DOHH2 (cell line): ENCODE measurements around the gene FKBP1B.

Source experiments
- H3F3A ChIP-seq: fragments of 200-600 bp; sonication (generic), shearing (Covaris generic); 2 replicates; pipeline ENCODE4 v1.6.0; 2016; ENCODE audit warnings: antibody characterized with exemption, mild to moderate bottlenecking; ENCODE audit not compliant: control insufficient read depth, insufficient read depth
- H3K27ac ChIP-seq: fragments of 200-600 bp; sonication (generic); 2 replicates; pipeline ENCODE4 v1.5.1; 2014; ENCODE audit warnings: low read depth, mild to moderate bottlenecking, low read length, moderate library complexity
- H3K27me3 ChIP-seq: fragments of 200-600 bp; sonication (generic); 2 replicates; pipeline ENCODE4 v1.6.1; 2014; ENCODE audit warnings: mild to moderate bottlenecking, low read length, mixed read lengths; ENCODE audit not compliant: control insufficient read depth
- H3K36me3 ChIP-seq: fragments of 200-600 bp; sonication (generic); 2 replicates; pipeline ENCODE4 v1.6.1; 2014; ENCODE audit warnings: mild to moderate bottlenecking, low read length, moderate library complexity, mixed read lengths; ENCODE audit not compliant: control insufficient read depth
- H3K4me1 ChIP-seq: fragments of 200-600 bp; sonication (generic); 2 replicates; pipeline ENCODE4 v1.6.1; 2014; ENCODE audit warnings: mild to moderate bottlenecking, low read length, mixed read lengths; ENCODE audit not compliant: control insufficient read depth
- H3K4me2 ChIP-seq: fragments of 200-600 bp; sonication (generic); 2 replicates; pipeline ENCODE4 v1.6.0; 2014; ENCODE audit warnings: mild to moderate bottlenecking, low read length, moderate library complexity
- H3K4me3 ChIP-seq: fragments of 200-600 bp; sonication (generic); 2 replicates; pipeline ENCODE4 v1.5.1; 2014; ENCODE audit warnings: mild to moderate bottlenecking, low read length, mixed read lengths
- H3K79me2 ChIP-seq: fragments of 200-600 bp; sonication (generic); 2 replicates; pipeline ENCODE4 v1.6.1; 2014; ENCODE audit warnings: mild to moderate bottlenecking, low read length, mixed read lengths; ENCODE audit not compliant: control insufficient read depth
- H3K9me2 ChIP-seq: fragments of 200-600 bp; sonication (generic); replicated peaks from 2 replicates; pipeline ENCODE4 v1.6.1; 2014; ENCODE audit warnings: mild to moderate bottlenecking, low read length, mixed read lengths; ENCODE audit not compliant: control insufficient read depth
- H3K9me3 ChIP-seq: fragments of 200-600 bp; sonication (generic); 2 replicates; pipeline ENCODE4 v1.6.1; 2014; ENCODE audit warnings: antibody characterized with exemption, low read length, mixed read lengths; ENCODE audit not compliant: control insufficient read depth, insufficient read depth
- H4K20me1 ChIP-seq: fragments of 200-600 bp; sonication (generic); 2 replicates; pipeline ENCODE4 v1.6.0; 2014; ENCODE audit warnings: low read depth, mild to moderate bottlenecking, antibody characterized with exemption, low read length, moderate library complexity; ENCODE audit not compliant: control insufficient read depth, insufficient read depth
- CTCF ChIP-seq: fragments of 200-600 bp; sonication (generic); IDR thresholded peaks from one replicate; pipeline ENCODE4 v1.5.1; 2014; ENCODE audit warnings: antibody characterized with exemption, mild to moderate bottlenecking, low read depth, low read length; ENCODE audit not compliant: poor library complexity, severe bottlenecking
- EZH2phosphoT487 ChIP-seq: fragments of 200-600 bp; sonication (generic); IDR thresholded peaks from 2 replicates; pipeline ENCODE4 v1.6.1; 2017; ENCODE audit warnings: borderline replicate concordance, mild to moderate bottlenecking, antibody characterized with exemption, low read length, moderate library complexity, mixed read lengths

Gene FKBP1B

GRCh38 chr2:24024018-24024417 is 25.5 kb upstream of the FKBP1B start:
- Histone ChIP-seq H3F3A (no peaks in the 10 kb centered on the region), H4K20me1 (no peaks in the 10 kb centered on the region), H3K9me2 (no peaks in the 10 kb centered on the region), H3K27ac (no peak overlapping the region), H3K4me3 (no peak overlapping the region), H3K4me2 (no peak overlapping the region), H3K4me1 (no peaks in the 10 kb centered on the region), H3K36me3 (peaks cover 13% of the 10 kb centered on the region), H3K27me3 (no peaks in the 10 kb centered on the region), H3K9me3 (no peaks in the 10 kb centered on the region), H3K79me2 (no peaks in the 10 kb centered on the region)
- TF ChIP-seq CTCF (peak; percentile 7), EZH2phosphoT487 (no peak)

GRCh38 chr2:24024996-24025663 is 24.4 kb upstream of the FKBP1B start:
- Histone ChIP-seq H3K4me3 (no peak overlapping the region), H3F3A (no peaks in the 10 kb centered on the region), H3K27me3 (no peaks in the 10 kb centered on the region), H3K79me2 (no peaks in the 10 kb centered on the region), H3K9me3 (no peaks in the 10 kb centered on the region), H3K4me1 (no peaks in the 10 kb centered on the region), H3K27ac (no peak overlapping the region), H3K9me2 (no peaks in the 10 kb centered on the region), H4K20me1 (no peaks in the 10 kb centered on the region), H3K4me2 (no peak overlapping the region), H3K36me3 (peaks cover 25% of the 10 kb centered on the region)
- no peak for TF ChIP-seq EZH2phosphoT487
- TF ChIP-seq CTCF: no peak

- Histone ChIP-seq H3K4me1 (no peaks in the 10 kb centered on the region), H4K20me1 (no peaks in the 10 kb centered on the region), H3K79me2 (no peaks in the 10 kb centered on the region), H3K27me3 (no peaks in the 10 kb centered on the region), H3K9me3 (no peaks in the 10 kb centered on the region), H3K27ac (no peak overlapping the region), H3K4me2 (no peak overlapping the region), H3K36me3 (peaks cover 36% of the 10 kb centered on the region), H3K9me2 (no peaks in the 10 kb centered on the region), H3F3A (no peaks in the 10 kb centered on the region), H3K4me3 (no peak overlapping the region)
- no peak for TF ChIP-seq EZH2phosphoT487
- no peak for TF ChIP-seq CTCF
Measured at GRCh38 chr2:24026233-24026632, 23.3 kb upstream of the FKBP1B start.
